GM11168 (cell line): ENCODE results near the gene TNKS1BP1.
"Not testable (repeated sequence)": the region's sequence is repeated elsewhere in the genome, so short reads cannot be mapped to it uniquely, and the experiment has no call there.

Experiments
- in situ Hi-C: fragments of 300-500 bp; cut with MboI; formaldehyde crosslinking; loops from one replicate; pipeline ENCODE4 v1.12.0; 2022; ENCODE audit warnings: low sequenced_read_pairs; ENCODE audit not compliant: unreplicated experiment

TNKS1BP1 gene

GRCh38 chr11:57301711-57302423 lies 22.9 kb downstream of the TNKS1BP1 start:
- in situ Hi-C loops, result no loop called here

DNA sequence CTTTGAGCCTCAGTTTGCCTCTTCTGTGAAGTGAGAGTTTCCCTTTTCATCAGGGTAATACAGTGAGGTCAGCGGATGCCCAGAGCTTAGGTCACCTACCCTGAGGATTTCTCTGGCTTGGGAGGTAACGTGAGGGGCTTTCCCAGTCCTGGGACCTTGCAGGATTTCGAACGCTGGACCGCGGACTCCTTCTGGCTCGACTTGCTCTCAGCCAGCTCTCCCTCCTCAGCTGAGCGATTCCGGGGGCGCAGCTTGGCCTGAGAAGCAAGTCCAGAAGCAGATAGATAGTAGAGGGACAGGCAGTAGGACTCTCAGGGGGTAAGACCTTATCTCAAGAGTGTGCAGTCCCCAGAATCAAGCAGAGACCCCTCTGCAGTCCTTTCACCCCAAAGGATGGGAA lies 24.0 kb downstream of the TNKS1BP1 start:
- in situ Hi-C loops, result no loop called here

- in situ Hi-C loops, result no loop called here
Measured at GRCh38 chr11:57299150-57299737, 25.5 kb downstream of the TNKS1BP1 start.

DNA sequence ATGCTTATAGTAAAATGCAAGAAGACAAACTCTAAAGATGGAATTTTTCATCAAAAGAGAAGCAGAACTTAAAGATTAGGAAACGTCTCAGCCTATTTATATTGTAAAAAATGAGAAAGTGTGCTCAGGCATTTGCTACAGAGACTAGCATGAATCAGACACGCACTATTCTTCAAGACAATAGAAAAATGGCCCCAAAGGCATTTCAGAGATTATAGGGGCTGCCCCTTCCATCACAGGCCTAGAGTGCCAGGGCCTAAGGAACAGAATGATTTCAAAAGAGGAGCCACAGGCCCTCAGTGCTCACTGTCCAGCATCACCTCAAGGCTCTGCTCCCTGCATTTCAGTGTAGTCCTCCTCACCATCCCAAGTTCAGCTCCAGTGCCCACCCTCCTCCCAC lies 27.5 kb downstream of the TNKS1BP1 start:
- in situ Hi-C loops, result no loop called here

DNA sequence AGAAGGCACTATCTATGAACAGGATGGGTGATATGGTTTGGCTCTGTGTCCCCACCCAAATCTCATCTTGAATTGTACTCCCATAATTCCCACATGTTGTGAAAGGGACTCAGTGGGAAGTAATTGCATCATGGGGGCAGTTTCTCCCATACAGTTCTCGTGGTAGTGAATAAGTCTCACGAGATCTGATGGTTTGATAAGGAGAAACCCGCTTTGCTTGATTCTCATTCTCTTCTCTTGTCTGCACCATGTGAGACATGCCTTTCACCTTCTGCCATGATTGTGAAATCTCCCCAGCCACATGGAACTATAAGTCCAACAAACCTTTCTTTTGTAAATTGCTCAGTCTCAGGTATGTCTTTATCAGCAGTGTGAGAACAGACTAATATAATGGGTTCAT lies 28.5 kb downstream of the TNKS1BP1 start:
- in situ Hi-C loops, result not testable (repeated sequence)

DNA sequence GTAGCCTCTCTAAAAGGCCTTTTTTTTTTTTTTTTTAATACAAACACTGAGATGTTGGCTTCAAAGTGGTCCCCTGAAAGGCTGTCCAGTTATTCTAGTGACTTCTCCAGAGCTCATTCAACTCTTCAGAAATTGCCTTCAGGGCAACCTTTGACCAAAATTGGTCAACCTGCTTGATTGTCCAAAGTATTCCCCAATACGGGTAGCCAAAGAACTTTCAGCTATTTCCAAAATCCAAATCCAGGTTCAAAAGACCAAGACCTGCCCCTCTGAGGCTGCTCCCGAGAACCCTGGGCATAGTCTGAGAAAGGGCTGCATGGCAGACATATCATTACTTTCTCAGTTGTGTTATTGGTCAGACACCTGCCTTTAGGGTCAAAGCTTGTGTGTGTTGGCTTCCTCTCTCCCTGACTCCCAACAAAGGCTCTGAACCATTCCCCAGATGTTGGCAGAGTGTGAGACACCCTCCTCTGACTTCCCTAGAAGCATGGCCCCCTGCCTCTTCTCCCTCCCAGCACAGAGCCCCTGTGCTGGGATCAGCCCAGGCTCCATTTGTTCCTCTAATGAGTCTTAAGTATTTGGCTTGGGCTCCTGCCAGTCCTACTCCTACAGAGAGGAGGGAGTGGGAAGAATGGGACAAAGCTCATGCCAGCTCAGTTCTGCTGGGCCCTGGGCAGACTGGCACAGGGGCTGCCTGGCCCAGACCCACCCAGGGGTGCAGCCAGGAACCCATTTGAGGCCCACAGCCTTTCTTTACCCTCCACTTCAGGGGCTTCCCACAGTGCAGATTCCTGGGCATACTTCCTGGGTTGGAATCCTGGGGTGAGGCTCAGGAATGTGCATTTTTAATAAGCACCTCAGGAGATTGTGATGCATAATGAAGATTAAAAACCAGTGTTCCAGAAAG lies 30.3 kb downstream of the TNKS1BP1 start:
- in situ Hi-C loops, result no loop called here

DNA sequence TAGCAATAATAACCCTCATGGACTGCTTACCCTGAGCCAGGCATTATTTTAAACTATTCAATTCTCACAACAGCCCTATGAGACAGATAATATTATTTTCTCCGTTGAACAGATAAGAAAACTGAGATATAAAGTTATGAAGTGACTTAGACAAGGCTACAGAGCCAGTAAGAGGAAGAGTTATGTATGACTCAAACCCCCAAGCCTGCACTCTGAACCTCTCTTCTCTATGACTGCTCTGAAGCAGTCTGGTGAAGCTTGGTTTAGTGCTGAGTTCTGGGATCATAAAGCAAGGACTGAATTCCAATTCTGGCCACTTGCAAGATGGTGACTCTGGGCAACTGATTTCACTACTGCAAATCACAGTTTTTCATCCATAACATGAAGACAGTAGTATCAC lies 34.5 kb downstream of the TNKS1BP1 start:
- in situ Hi-C loops, result no loop called here

DNA sequence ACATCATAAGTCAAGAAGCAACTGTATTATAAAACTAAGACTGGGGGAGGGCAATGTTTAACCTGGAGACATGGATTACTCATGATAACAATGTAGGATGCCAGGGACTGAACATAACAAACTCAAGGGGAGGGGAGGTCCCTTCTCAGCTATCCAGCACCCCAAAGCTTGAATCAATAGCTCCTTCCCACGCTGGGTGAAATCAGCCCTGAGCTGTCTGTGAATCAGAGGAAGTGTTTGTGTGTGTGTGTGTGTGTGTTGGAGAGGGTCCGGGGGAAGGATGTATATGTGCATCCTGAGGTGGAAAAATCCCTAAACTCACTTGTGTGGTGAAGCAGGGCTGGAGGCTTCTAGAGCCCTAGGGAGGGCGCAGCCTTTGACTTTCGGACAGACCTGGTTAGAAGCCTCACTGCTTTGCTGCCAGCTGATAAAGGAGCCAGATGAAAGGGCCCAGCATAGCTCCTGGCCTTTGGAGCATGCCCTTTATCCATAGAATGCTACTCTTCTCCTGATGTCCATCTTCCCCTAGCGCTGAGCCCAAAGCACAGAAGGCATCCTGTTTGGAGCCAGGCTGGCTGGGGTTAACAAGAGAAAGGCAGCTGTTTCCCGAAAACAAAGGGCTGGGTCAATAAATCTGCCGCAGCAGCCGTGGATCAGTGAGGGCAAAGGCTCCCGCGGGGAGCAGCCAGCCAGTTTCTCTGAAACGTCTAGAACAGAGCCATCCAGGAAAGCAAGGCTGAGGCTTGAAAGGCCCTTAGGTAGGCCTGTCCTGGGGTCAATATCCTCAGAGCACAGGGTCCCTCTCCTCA lies 35.8 kb downstream of the TNKS1BP1 start:
- in situ Hi-C loops, result no loop called here

GRCh38 chr11:57287884-57288283 lies 36.9 kb downstream of the TNKS1BP1 start:
- in situ Hi-C loops, result no loop called here

DNA sequence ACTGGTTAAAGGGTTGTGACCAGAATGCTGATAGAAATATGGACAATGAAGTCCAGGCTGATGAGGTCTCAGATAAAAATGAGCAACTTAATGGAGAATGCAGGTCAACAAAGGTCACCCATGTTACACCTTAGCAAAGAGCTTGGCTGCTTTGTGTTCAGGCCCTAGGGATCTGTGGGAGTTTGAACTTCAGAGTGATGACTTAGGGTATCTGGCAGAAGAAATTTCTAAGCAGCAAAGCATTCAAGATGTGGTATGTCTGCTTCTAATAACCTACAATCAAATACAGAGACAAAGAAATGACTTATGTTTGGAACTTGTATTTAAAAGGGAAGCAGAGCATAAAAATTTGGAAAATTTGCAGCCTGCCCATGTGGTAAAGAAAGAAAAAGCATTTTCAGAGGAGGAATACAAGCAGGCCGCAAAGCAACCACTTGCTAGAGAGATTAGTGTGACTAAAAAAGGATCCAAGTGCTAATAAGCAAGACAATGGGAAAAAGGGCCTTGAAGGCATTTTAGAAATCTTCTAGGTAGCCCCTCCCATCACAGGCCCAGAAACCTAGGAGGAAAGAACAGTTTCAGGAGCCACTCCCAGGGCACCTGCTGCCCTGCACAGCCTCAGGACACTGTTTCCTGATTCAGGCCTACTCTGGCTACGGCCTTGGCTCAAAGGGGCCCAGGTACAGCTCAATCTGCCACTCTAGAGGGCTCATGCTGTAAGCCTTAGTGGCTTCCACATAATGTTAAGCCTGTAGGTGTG lies 41.3 kb downstream of the TNKS1BP1 start:
- in situ Hi-C loops, result no loop called here

- in situ Hi-C loops, result not testable (repeated sequence)
Measured at GRCh38 chr11:57281546-57281945, 43.2 kb downstream of the TNKS1BP1 start.

- in situ Hi-C loops, result no loop called here
Measured at GRCh38 chr11:57279116-57279515, 45.6 kb downstream of the TNKS1BP1 start.

GRCh38 chr11:57278721-57279095 lies 46.0 kb downstream of the TNKS1BP1 start:
- in situ Hi-C loops, result no loop called here

GRCh38 chr11:57277845-57278720 lies 46.7 kb downstream of the TNKS1BP1 start:
- in situ Hi-C loops, result no loop called here

- in situ Hi-C loops, result no loop called here
Measured at GRCh38 chr11:57276971-57277675, 47.6 kb downstream of the TNKS1BP1 start.

- in situ Hi-C loops, result no loop called here
Measured at GRCh38 chr11:57276169-57276970, 48.4 kb downstream of the TNKS1BP1 start.

GRCh38 chr11:57275582-57275981 lies 49.2 kb downstream of the TNKS1BP1 start:
- in situ Hi-C loops, result no loop called here
